ENCODE measurements around the gene RETREG3.

RETREG3 gene

DNA sequence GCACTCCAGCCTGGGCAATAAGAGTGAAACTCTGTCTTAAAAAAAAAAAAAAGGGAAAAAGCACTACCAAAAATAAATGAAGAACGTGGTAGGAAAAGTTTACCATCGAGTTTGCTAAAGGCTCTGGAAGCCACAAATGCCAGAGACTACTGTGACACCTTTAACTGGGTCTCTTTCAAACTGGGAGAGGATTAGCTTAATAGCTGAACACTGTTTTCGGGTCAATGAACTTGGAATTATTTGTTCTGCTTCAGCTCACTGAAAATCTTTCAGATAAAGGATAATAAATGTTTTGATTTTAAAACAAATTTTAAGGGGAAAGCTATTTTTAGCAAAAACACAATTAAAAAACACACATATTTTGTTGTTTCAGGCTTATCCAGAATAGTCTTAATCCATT, 1.4 kb downstream of the RETREG3 start:
- H3K36me3 ChIP-seq (ENCODE audit: insufficient read depth, low read length), result peaks cover 13% of the 10 kb centered on the region; the same call in 1 of the 2 replicates
- H3K4me2 ChIP-seq (ENCODE audit: low read length), result peak overlapping the region; percentile 79
- peak overlapping the region; percentile 85 for H3K9ac ChIP-seq (ENCODE audit: low read length)
- TF ChIP-seq, protein P1, sequence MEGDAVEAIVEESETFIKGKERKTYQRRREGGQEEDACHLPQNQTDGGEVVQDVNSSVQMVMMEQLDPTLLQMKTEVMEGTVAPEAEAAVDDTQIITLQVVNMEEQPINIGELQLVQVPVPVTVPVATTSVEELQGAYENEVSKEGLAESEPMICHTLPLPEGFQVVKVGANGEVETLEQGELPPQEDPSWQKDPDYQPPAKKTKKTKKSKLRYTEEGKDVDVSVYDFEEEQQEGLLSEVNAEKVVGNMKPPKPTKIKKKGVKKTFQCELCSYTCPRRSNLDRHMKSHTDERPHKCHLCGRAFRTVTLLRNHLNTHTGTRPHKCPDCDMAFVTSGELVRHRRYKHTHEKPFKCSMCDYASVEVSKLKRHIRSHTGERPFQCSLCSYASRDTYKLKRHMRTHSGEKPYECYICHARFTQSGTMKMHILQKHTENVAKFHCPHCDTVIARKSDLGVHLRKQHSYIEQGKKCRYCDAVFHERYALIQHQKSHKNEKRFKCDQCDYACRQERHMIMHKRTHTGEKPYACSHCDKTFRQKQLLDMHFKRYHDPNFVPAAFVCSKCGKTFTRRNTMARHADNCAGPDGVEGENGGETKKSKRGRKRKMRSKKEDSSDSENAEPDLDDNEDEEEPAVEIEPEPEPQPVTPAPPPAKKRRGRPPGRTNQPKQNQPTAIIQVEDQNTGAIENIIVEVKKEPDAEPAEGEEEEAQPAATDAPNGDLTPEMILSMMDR (IDR thresholded peaks at IDR 0.05; ENCODE audit: low read length), result no peak
- TF ChIP-seq EZH2 (IDR thresholded peaks at IDR 0.05; ENCODE audit: borderline replicate concordance, low read length), result no peak
- H3K9me2 ChIP-seq (ENCODE audit: low read depth, low read length), result no peaks in the 10 kb centered on the region
- H3K79me2 ChIP-seq (ENCODE audit: insufficient read depth, low read length), result peaks cover 62% of the 10 kb centered on the region
- H3K4me3 ChIP-seq (ENCODE audit: low read depth, low read length, poor library complexity, severe bottlenecking), result peak overlapping the region; percentile 81
- peak overlapping the region; percentile 81 for H3K27ac ChIP-seq (ENCODE audit: low read depth, low read length, poor library complexity, severe bottlenecking)
- no peaks in the 10 kb centered on the region for H3K27me3 ChIP-seq (ENCODE audit: insufficient read depth, low read length)
- peaks cover 11% of the 10 kb centered on the region for H3F3A ChIP-seq (ENCODE audit: insufficient read depth, low read length)
- H3K4me1 ChIP-seq (ENCODE audit: insufficient read depth, low read length, severe bottlenecking), result peaks cover 58% of the 10 kb centered on the region
- H3K9me3 ChIP-seq (ENCODE audit: low read length), result no peaks in the 10 kb centered on the region
- no peaks in the 10 kb centered on the region for H4K20me1 ChIP-seq (ENCODE audit: insufficient read depth, low read length)
- H2AFZ ChIP-seq (ENCODE audit: low read length), result no peak overlapping the region

DNA sequence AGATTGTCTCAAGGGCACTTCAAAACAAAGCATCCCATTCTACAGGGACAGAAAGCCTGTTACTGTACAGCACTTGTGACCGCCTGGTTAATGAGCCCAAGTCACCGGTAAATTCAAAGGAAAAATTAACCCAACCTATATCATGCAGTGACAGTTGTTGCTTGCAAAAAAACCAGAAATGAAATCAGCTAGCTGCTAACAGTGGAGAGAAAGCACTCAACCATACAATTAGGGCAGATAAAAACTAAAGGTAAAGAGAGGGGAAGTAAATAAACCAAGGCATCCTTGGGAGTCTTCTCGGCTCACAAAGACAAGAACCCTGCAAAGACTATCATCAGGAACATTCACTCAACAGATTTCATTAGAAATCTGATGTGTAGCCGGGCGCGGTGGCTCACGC, 5.9 kb downstream of the RETREG3 start:
- H3K27ac ChIP-seq (ENCODE audit: low read depth, low read length, poor library complexity, severe bottlenecking), result peak overlapping the region; percentile 74
- H3K4me1 ChIP-seq (ENCODE audit: insufficient read depth, low read length, severe bottlenecking), result peaks cover 54% of the 10 kb centered on the region
- H3K9ac ChIP-seq (ENCODE audit: low read length), result no peak overlapping the region; the same call in 1 of the 2 replicates
- H3K4me2 ChIP-seq (ENCODE audit: low read length), result peak overlapping the region; percentile 49
- no peaks in the 10 kb centered on the region for H3K27me3 ChIP-seq (ENCODE audit: insufficient read depth, low read length)
- H2AFZ ChIP-seq (ENCODE audit: low read length), result no peak overlapping the region
- TF ChIP-seq EZH2 (IDR thresholded peaks at IDR 0.05; ENCODE audit: borderline replicate concordance, low read length), result no peak
- TF ChIP-seq, protein P1 (IDR thresholded peaks at IDR 0.05; ENCODE audit: low read length), result no peak
- H3K79me2 ChIP-seq (ENCODE audit: insufficient read depth, low read length), result peaks cover 81% of the 10 kb centered on the region
- H3K9me2 ChIP-seq (ENCODE audit: low read depth, low read length), result no peaks in the 10 kb centered on the region
- H3K36me3 ChIP-seq (ENCODE audit: insufficient read depth, low read length), result peaks cover 22% of the 10 kb centered on the region
- H4K20me1 ChIP-seq (ENCODE audit: insufficient read depth, low read length), result no peaks in the 10 kb centered on the region
- H3K4me3 ChIP-seq (ENCODE audit: low read depth, low read length, poor library complexity, severe bottlenecking), result peak overlapping the region; percentile 37
- peaks cover 11% of the 10 kb centered on the region for H3F3A ChIP-seq (ENCODE audit: insufficient read depth, low read length)
- no peaks in the 10 kb centered on the region for H3K9me3 ChIP-seq (ENCODE audit: low read length)

DNA sequence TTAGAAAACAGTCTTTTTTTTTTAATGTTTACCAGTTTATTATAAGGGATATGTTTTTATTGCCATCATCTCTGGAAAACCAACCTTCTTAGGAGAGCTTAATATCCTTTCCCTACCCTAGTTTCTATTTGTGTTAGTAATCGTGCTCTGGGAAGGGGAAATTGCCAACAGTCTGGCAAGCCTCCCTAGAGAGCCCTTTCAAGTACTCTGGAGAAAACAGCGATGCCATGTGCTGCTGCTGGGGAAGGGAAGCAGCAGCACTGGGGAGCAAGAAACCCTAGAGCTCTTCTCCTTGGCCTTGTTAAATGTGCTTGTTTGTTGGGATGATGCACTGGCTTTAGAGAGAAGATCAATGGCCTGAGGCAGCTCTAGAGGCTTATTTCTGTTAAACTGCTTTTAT, 10.3 kb downstream of the RETREG3 start:
- Histone ChIP-seq H3K9me3 (ENCODE audit: low read length) (no peaks in the 10 kb centered on the region), H4K20me1 (ENCODE audit: insufficient read depth, low read length) (no peaks in the 10 kb centered on the region), H3K4me2 (ENCODE audit: low read length) (no peak overlapping the region), H3K27me3 (ENCODE audit: insufficient read depth, low read length) (no peaks in the 10 kb centered on the region), H3K9ac (ENCODE audit: low read length) (no peak overlapping the region), H3K79me2 (ENCODE audit: insufficient read depth, low read length) (peaks cover 41% of the 10 kb centered on the region), H3K4me3 (ENCODE audit: low read depth, low read length, poor library complexity, severe bottlenecking) (no peak overlapping the region), H3K4me1 (ENCODE audit: insufficient read depth, low read length, severe bottlenecking) (peaks cover 10% of the 10 kb centered on the region), H3K27ac (ENCODE audit: low read depth, low read length, poor library complexity, severe bottlenecking) (no peak overlapping the region), H3K36me3 (ENCODE audit: insufficient read depth, low read length) (peaks cover 29% of the 10 kb centered on the region), H3K9me2 (ENCODE audit: low read depth, low read length) (no peaks in the 10 kb centered on the region), H3F3A (ENCODE audit: insufficient read depth, low read length) (no peaks in the 10 kb centered on the region), H2AFZ (ENCODE audit: low read length) (no peak overlapping the region)
- no peak for TF ChIP-seq EZH2 (IDR thresholded peaks at IDR 0.05; ENCODE audit: borderline replicate concordance, low read length)
- TF ChIP-seq, protein P1 (IDR thresholded peaks at IDR 0.05; ENCODE audit: low read length), result no peak
